HEK293T (cell line): ENCODE data around the gene CTNNBL1.

Source experiments
- ARNT ChIP-seq: fragments of 450-650 bp; IDR thresholded peaks from 2 replicates; pipeline ENCODE4 v1.6.1; 2017; ENCODE audit warnings: mild to moderate bottlenecking
- BHLHE40 ChIP-seq: fragments of 450-650 bp; IDR thresholded peaks from 2 replicates; pipeline ENCODE4 v1.6.1; 2016; ENCODE audit warnings: mild to moderate bottlenecking, moderate library complexity, borderline replicate concordance
- ELF4 ChIP-seq: fragments of 450-650 bp; IDR thresholded peaks from 2 replicates; pipeline ENCODE4 v1.6.1; 2017; ENCODE audit warnings: antibody characterized with exemption
- FOXA1 ChIP-seq: fragments of 450-650 bp; IDR thresholded peaks from 2 replicates; pipeline ENCODE4 v1.6.1; 2016; ENCODE audit warnings: mild to moderate bottlenecking
- FOXK2 ChIP-seq: fragments of 450-650 bp; IDR thresholded peaks from 2 replicates; pipeline ENCODE4 v1.6.1; 2016; ENCODE audit warnings: mild to moderate bottlenecking
- FOXM1 ChIP-seq: fragments of 450-650 bp; IDR thresholded peaks from 2 replicates; pipeline ENCODE4 v1.6.1; 2017; ENCODE audit warnings: mild to moderate bottlenecking, borderline replicate concordance
- HDGF ChIP-seq: fragments of 450-650 bp; IDR thresholded peaks from 2 replicates; pipeline ENCODE4 v1.6.1; 2017; ENCODE audit warnings: antibody characterized with exemption, borderline replicate concordance
- L3MBTL2 ChIP-seq: fragments of 450-650 bp; conservative IDR thresholded peaks from 2 replicates; pipeline ENCODE4 v1.6.1; 2016; ENCODE audit warnings: mild to moderate bottlenecking
- PKNOX1 ChIP-seq: fragments of 450-650 bp; IDR thresholded peaks from 2 replicates; pipeline ENCODE4 v1.6.1; 2016
- SP1 ChIP-seq: fragments of 450-650 bp; IDR thresholded peaks from 2 replicates; pipeline ENCODE4 v1.6.1; 2017
- SUZ12 ChIP-seq: fragments of 450-650 bp; IDR thresholded peaks from 2 replicates; pipeline ENCODE4 v1.6.1; 2016; ENCODE audit warnings: mild to moderate bottlenecking

DNA sequence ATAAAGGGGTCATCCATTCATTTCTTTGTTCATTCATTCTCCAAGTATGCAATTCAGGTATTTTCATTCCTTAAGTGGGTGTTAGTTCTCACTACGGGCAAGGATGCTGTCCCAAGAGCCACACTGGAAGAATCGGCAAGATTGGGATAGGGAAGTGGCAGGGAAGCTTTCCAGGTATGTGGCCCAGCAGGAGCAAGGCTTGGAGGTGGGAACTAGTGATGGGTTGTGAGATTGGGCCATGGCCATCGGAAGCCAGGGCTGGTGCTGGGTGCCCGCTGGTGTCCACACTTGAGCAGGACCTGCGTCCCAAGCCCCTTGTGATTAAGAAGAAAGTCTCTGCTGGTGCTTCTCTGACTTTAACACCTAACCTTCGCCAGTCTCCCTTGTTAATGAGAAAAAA, 224.2 kb downstream of the CTNNBL1 start:
- TF ChIP-seq FOXM1, result no peak
- TF ChIP-seq FOXK2, result no peak
- TF ChIP-seq BHLHE40, result no peak
- no peak for TF ChIP-seq SUZ12
- TF ChIP-seq FOXA1, result no peak
- no peak for TF ChIP-seq SP1
- TF ChIP-seq ARNT, result no peak
- no peak for TF ChIP-seq HDGF
- no peak for TF ChIP-seq PKNOX1
- TF ChIP-seq L3MBTL2, result no peak
- no peak for TF ChIP-seq ELF4
